HG02763 (cell line): ENCODE results near the gene SLC25A47.
"Not testable (repeated sequence)": the region's sequence is repeated elsewhere in the genome, so short reads cannot be mapped to it uniquely, and the experiment has no call there.

Source experiments
- ATAC-seq: cut with Tn5 transposase; IDR thresholded peaks from one replicate; pipeline ENCODE4 v1.9.1; 2021; ENCODE audit warnings: mild to moderate bottlenecking, moderate library complexity; ENCODE audit not compliant: unreplicated experiment

The SLC25A47 gene, protein sequence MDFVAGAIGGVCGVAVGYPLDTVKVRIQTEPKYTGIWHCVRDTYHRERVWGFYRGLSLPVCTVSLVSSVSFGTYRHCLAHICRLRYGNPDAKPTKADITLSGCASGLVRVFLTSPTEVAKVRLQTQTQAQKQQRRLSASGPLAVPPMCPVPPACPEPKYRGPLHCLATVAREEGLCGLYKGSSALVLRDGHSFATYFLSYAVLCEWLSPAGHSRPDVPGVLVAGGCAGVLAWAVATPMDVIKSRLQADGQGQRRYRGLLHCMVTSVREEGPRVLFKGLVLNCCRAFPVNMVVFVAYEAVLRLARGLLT

GRCh38 chr14:100323121-100323941 is at the start of gene SLC25A47:
Gene SLC25A47 (plus strand): TSS chr14:100323339. CDS start chr14:100323415, 76 bp downstream.
- no peak for ATAC-seq

DNA sequence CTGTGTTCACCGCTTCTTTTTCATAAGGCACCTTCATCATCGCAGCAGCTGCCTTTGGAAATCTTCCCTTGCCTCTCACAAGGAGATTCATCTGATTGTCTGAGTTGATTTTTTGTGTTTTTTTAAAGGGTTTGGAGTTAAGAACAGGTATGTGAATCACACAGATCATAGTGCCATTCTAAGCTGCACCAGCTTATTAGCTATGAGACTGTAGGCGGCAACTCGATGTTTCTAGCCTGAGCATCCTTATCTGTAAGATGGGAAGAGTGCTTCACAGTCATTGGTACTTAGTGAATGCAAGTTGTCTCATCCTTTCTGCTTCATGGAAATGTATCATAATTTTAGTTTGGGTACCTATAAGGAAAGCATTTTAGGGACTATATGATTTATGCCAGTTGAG is 48.9 kb upstream of the SLC25A47 start:
- ATAC-seq, result no peak

GRCh38 chr14:100275214-100275613 is 47.9 kb upstream of the SLC25A47 start:
- ATAC-seq, result no peak

DNA sequence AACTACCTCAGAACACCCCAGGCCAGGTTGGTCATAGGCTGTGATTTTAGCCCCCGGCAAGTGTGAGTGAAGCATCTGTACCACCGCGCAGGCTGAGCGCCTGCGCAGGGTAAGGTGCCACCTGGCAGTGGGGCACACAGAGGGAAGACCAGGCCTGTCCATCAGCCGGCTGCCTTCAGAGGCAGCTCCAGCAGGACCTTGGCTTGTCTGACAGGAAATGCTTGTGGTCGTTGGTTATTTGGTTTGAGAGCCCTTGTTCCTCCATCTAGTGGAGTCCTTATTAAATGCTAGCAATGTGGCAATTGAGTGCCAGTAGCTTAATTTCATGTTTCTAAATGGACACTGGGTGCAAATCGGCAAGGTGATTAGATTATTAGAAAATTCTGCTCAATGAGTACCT is 44.4 kb upstream of the SLC25A47 start:
- no peak for ATAC-seq

DNA sequence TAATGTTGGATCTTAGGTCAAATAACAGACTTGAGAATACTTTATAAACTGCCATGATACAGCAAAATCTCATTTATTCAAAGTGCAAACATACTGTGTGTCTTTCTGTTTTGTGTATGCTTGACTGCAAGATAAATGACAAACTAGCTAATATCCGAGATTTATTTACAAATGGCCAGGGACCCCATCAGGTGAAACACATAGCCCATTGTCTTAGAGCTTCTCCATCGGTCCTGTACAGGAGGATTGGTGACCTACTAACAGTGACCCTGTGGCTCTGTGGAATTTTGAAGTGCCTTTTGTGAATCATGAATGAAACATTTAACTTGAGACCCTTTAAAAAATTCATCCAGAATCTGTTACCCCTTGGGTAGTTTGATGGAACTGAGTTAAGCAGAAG is 44.0 kb upstream of the SLC25A47 start:
- ATAC-seq, result no peak

DNA sequence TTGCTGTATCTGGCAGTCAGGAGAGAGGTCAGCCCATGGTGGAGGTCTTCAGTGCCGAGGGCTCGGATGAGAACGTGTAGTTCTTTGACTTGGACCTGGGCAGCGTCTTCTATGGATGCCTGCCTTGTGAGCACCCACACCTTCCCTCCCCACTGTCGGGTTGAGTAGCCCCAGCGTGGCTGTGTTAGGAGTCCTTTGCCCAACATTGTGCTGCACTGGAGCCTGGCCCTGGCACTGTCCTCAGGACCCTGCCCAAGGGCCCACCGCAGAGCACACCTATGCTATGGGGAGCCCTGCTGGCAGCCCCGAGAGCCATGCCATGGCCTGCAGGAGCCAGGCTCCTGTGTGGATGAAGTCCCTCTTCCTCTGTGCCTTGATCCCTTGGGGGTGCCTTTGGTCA is 43.6 kb upstream of the SLC25A47 start:
- no peak for ATAC-seq

DNA sequence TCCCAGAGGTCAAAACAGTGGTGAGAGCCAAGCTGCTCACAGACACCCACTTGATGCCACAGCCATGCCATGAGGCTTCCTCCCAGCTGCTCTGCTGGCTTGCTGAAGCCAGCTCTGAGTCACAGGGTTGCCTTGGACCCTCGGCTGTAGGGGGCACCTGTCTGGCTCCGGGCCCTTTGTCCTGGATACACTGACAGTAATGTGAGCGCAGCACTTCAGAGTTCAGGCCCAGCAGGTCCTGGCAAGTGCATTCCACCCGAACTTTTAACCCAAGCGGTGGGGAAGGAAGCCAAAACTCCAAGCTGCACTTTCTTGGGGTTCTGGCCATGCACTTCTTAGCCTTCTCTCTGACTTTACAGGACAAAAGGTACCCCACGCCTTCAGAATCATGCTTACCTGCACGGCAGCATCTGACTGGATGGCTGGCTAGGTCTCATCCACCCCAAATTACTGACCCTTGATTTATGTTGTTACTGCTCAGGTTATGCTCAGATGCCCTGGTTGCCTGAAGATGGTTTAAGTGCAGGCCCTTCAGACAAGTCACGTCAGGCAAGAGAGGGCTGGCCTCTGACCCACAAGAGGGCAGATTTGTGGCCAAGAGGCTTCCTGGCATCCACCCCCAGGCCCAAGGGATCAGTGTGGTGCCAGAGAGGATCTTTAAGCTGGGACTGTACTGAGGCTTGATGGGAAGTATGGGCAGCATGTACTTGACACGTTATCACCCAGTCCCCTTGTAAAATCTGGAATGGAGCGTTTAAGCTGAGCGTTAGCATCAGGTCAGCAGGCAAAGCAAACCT is 41.7 kb upstream of the SLC25A47 start:
- no peak for ATAC-seq

- ATAC-seq, result no peak
These were observed 41.1 kb upstream of the SLC25A47 start for GRCh38 chr14:100282083-100282350.

DNA sequence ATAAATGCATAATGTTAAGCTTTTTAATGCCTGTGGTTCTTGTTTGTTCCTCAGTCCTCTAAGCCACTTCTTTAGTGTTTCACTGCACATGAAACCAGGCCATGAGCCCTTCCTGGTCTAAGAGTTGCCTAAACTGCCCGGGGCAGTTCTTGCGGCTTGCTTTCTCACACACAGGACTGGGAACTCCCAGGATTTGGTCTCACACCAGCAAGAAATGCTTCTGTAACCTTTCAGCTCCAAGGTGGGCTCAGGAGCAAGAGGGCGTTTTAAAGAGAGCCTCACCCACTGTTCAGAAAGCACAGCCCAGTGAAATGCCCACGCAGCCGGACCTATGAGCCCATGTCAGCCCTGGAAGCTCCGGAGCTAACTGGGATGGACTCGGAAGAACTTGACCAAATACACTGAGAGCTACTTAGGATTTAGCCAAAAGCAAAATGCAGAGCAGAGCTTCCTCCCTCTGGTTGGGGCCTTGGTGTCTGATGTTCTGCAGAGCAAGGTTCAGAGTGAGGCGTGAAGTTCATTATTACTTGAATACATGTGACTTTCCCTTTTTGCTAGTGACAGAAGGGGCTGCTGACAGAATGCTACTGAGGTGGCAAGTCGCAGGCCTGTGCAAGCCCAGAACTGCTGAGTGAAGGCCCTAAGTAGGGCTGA is 40.2 kb upstream of the SLC25A47 start:
- no peak for ATAC-seq

DNA sequence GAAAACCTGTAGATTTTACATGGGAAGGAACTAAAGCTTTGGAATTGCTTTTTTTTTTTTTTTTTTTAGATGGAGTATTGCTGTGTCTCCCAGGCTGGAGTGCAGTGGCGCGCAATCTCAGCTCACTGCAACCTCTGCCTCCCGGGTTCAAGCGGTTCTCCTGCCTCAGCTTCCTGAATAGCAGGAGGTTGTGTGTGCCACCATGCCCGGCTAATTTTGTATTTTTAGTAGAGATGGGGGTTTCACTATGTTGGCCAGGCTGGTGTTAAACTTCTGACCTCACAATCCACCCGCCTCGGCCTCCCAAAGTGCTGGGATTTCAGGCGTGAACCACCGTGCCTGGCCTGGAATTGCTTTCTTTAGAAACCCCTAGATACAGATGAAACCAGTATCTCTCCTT is 39.7 kb upstream of the SLC25A47 start:
- ATAC-seq, result not testable (repeated sequence)

- no peak for ATAC-seq
These were observed 38.9 kb upstream of the SLC25A47 start for GRCh38 chr14:100283984-100284881.

GRCh38 chr14:100285021-100285912 is 37.9 kb upstream of the SLC25A47 start:
- ATAC-seq, result peak; percentile 83

DNA sequence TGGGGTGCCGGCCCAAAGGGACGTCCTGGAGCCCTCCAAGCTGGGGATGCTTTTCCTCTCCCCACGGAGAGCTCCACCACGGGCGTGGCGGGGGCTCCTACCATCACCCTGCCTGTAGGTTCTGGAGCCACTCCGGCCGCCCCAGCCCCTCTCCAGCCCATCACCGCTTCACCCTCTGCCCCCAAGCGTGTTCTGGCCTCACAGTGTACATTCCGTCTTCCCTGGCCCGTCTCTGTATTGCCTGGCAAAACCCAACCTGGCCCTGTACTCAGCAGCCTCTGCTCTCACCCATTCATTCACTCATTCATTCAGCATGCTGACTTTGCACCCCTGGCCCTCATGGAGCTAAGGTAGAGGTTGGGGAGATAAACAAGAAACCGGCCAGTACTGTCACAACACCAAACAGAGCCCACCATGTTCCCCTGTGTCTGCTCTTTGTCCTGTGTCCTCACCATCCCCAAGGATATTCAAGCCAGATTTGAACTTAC is 37.2 kb upstream of the SLC25A47 start:
- no peak for ATAC-seq

DNA sequence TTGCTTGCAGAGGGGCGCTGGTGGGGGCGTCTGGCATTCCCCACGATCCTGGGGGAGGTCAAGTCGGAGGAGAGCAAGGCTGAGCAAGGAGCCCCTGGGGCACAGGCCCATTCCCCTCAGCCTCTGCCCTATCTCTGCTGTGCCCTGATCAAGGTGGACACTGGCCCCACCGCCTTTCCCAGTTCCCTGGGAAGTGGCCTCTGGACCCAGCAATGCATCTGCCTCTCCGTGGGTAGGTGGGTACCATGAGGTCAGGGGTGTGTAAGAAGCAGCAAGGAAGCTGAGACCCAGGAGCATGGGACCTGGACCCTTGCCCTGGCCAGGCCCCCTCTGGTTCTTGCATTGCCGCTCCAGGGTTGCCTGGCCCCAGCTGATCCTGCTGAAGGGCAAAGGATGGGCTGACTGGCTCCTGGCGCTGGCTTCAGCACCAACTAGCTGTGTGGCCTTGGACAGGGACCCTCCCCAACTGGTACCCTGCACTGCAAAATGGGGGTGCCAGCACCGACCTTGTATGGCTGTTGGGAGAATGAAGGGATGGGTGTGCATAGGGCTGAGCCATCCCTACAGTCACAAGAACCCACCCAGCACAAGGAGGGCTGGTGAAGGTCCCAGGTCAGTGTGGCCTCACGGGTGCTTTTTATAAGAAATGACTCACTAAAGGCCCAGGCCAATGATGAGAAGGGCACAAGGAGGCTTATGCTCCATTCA is 36.5 kb upstream of the SLC25A47 start:
- ATAC-seq, result no peak

GRCh38 chr14:100287202-100287997 is 35.7 kb upstream of the SLC25A47 start:
- no peak for ATAC-seq

DNA sequence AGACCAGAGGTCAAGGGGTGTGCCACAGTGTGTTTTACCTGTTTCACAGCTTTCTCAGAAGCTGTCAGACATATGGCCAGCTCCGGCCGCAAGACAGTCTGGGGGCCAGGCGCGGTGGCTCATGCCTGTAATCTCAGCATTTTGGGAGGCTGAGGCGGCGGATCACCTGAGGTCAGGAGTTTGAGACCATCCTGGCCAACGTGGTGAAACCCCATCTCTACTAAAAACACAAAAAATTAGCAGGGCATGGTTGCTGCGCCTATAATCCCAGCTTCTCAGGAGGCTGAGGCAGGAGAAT is 35.2 kb upstream of the SLC25A47 start:
- not testable (repeated sequence) for ATAC-seq

DNA sequence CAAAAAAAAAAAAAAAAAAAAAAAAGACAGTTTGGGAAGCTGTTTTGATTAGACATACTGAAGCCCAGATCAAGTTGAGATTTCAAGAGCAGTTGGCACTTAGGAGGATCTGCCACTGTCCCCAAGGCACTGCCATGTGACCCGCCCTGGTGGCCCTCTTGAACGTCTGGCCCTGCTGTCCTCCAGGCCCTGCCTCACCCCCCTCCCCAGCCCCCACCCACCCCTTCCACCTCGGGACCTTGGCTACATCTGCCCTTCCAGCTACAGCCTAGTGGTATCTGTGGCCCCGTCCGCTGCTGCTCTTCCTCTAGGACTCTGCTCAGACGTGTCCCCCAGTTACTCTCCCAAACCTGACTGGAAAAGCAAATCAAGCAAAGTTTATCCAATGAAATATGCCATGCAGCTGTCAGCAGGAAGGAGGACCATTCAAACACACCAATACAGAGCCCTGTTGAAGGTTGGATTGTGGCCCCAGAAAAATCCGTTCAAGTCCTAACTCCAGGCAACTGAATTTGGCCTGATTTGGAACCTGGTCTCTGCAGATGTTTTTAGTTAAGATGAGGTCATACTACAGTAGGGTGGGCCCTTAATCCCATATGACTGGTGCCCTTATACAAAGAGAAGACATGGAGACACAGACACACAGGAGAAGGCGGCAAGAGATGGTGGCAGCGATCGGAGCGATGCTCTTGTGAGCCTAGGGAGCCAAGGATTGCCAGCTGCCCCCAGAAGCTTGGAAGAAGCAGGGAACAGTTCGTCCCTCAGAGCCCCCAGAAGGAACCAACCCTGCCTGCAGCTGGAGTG is 34.6 kb upstream of the SLC25A47 start:
- ATAC-seq, result no peak
